Mesothelial cell of epicardium (in vitro differentiated cells): Measurements from ENCODE around the gene MYB. TPM values are rescaled to one million over a fixed set of nuclear protein-coding genes. Genes with fewer than 3 reads are reported as not detected.

Experiments used
- DNase-seq, 2 experiments: peaks; one replicate each; pipeline ENCODE4 v3.0.0; 2021; ENCODE audit warnings: low spot score in 2 of 2; ENCODE audit not compliant: unreplicated experiment in 2 of 2
- H3K27ac Mint-ChIP-seq: 2 replicates; pipeline ENCODE4 v1.8.0; 2021; ENCODE audit warnings: mixed read lengths
- H3K27me3 Mint-ChIP-seq: 2 replicates; pipeline ENCODE4 v1.8.0; 2021; ENCODE audit warnings: low read depth, mixed read lengths
- H3K36me3 Mint-ChIP-seq: 2 replicates; pipeline ENCODE4 v1.8.0; 2021; ENCODE audit warnings: mixed read lengths
- H3K4me1 Mint-ChIP-seq: 2 replicates; pipeline ENCODE4 v1.8.0; 2021; ENCODE audit warnings: mixed read lengths
- H3K4me3 Mint-ChIP-seq: 2 replicates; pipeline ENCODE4 v1.8.0; 2021; ENCODE audit warnings: mild to moderate bottlenecking, moderate library complexity, mixed read lengths
- H3K9me3 Mint-ChIP-seq: 2 replicates; pipeline ENCODE4 v1.8.0; 2021; ENCODE audit warnings: mixed read lengths
- CTCF ChIP-seq: fragments of 200-600 bp; sonication (generic); IDR thresholded peaks from one replicate; pipeline ENCODE4 v1.5.0; 2021; ENCODE audit warnings: antibody characterized with exemption; ENCODE audit not compliant: unreplicated experiment
- total RNA-seq: library from RNA; stranded (reverse); gene quantifications from 3 replicates; pipeline ENCODE4 v1.2.1, GENCODE V29; 2021

MYB gene
- total RNA-seq, 1 donor from 2014 or later, result 1.6 TPM

- peaks cover 7% of the 10 kb centered on the region for H3K9me3 Mint-ChIP-seq
- no peak for DNase-seq
- TF ChIP-seq CTCF, result no peak
- peak overlapping the region; percentile 68 for H3K4me3 Mint-ChIP-seq
- H3K27ac Mint-ChIP-seq, result no peak overlapping the region
- H3K36me3 Mint-ChIP-seq, result no peaks in the 10 kb centered on the region
- peaks cover 28% of the 10 kb centered on the region for H3K4me1 Mint-ChIP-seq
- peaks cover 46% of the 10 kb centered on the region for H3K27me3 Mint-ChIP-seq
Observed at GRCh38 chr6:135179920-135180541, 1.1 kb upstream of the MYB start.

GRCh38 chr6:135181333-135182070, 394 bp downstream of the MYB start:
- no peaks in the 10 kb centered on the region for H3K36me3 Mint-ChIP-seq
- H3K4me1 Mint-ChIP-seq, result peaks cover 36% of the 10 kb centered on the region
- no peak for DNase-seq
- peaks cover 4% of the 10 kb centered on the region for H3K9me3 Mint-ChIP-seq
- H3K4me3 Mint-ChIP-seq, result peak overlapping the region; percentile 67
- TF ChIP-seq CTCF, result no peak
- peak overlapping the region; percentile 51 for H3K27ac Mint-ChIP-seq
- H3K27me3 Mint-ChIP-seq, result peaks cover 49% of the 10 kb centered on the region

GRCh38 chr6:135182071-135183001, 1.2 kb downstream of the MYB start:
- Mint-ChIP-seq H3K4me3 (peak overlapping the region; percentile 67), H3K4me1 (peaks cover 36% of the 10 kb centered on the region), H3K27ac (no peak overlapping the region), H3K27me3 (peaks cover 44% of the 10 kb centered on the region), H3K9me3 (no peaks in the 10 kb centered on the region), H3K36me3 (no peaks in the 10 kb centered on the region)
- DNase-seq, result peak in 1 of 2 experiments; percentile 43
- no peak for TF ChIP-seq CTCF

GRCh38 chr6:135183002-135183531, 2.0 kb downstream of the MYB start:
- no peaks in the 10 kb centered on the region for H3K9me3 Mint-ChIP-seq
- H3K4me3 Mint-ChIP-seq, result peak overlapping the region; percentile 72
- no peak for TF ChIP-seq CTCF
- no peak for DNase-seq
- H3K27me3 Mint-ChIP-seq, result peaks cover 39% of the 10 kb centered on the region
- peaks cover 36% of the 10 kb centered on the region for H3K4me1 Mint-ChIP-seq
- H3K27ac Mint-ChIP-seq, result no peak overlapping the region
- H3K36me3 Mint-ChIP-seq, result no peaks in the 10 kb centered on the region
